ENCODE measurements around the gene MBOAT7. TPM values are rescaled to one million over a fixed set of nuclear protein-coding genes. Genes with fewer than 3 reads are reported as not detected.
"Not testable (repeated sequence)": the region's sequence is repeated elsewhere in the genome, so short reads cannot be mapped to it uniquely, and the experiment has no call there.

MBOAT7 gene
- total RNA-seq, 1 donor from 2014 or later = 218 TPM

GRCh38 chr19:54186934-54187381, 2.4 kb downstream of the MBOAT7 start:
- H3K4me3 ChIP-seq (ENCODE audit: low read depth, low read length) = no peak overlapping the region
- TF ChIP-seq CTCF (conservative IDR thresholded peaks at IDR 0.05; ENCODE audit: low read depth, low read length) = no peak
- DNase-seq (ENCODE audit: low read depth) = no peak

- H3K4me3 ChIP-seq (ENCODE audit: low read depth, low read length) = no peak overlapping the region
- DNase-seq (ENCODE audit: low read depth) = no peak
- no peak for TF ChIP-seq CTCF (conservative IDR thresholded peaks at IDR 0.05; ENCODE audit: low read depth, low read length)
These were observed 3.0 kb downstream of the MBOAT7 start for GRCh38 chr19:54186351-54186750.

GRCh38 chr19:54183431-54183830, 5.9 kb downstream of the MBOAT7 start:
- no peak overlapping the region for H3K4me3 ChIP-seq (ENCODE audit: low read depth, low read length)
- no peak for TF ChIP-seq CTCF (conservative IDR thresholded peaks at IDR 0.05; ENCODE audit: low read depth, low read length)

GRCh38 chr19:54181894-54182293, 7.5 kb downstream of the MBOAT7 start:
- DNase-seq (ENCODE audit: low read depth); H3K4me3 ChIP-seq (ENCODE audit: low read depth, low read length): not testable (repeated sequence)

More at GRCh38 chr19:54183431-54183830, 5.9 kb downstream of the MBOAT7 start:
- DNase-seq (ENCODE audit: low read depth) = no peak

GRCh38 chr19:54180691-54181091, 8.7 kb downstream of the MBOAT7 start:
- TF ChIP-seq CTCF (conservative IDR thresholded peaks at IDR 0.05; ENCODE audit: low read depth, low read length) = no peak
- no peak overlapping the region for H3K4me3 ChIP-seq (ENCODE audit: low read depth, low read length)
- DNase-seq (ENCODE audit: low read depth) = no peak

GRCh38 chr19:54179921-54180461, 9.4 kb downstream of the MBOAT7 start:
- peak; percentile 47 for TF ChIP-seq CTCF (conservative IDR thresholded peaks at IDR 0.05; ENCODE audit: low read depth, low read length)
- DNase-seq (ENCODE audit: low read depth) = no peak
- H3K4me3 ChIP-seq (ENCODE audit: low read depth, low read length) = no peak overlapping the region

- no peak for TF ChIP-seq CTCF (conservative IDR thresholded peaks at IDR 0.05; ENCODE audit: low read depth, low read length)
- no peak for DNase-seq (ENCODE audit: low read depth)
- no peak overlapping the region for H3K4me3 ChIP-seq (ENCODE audit: low read depth, low read length)
These were observed 10.0 kb downstream of the MBOAT7 start for GRCh38 chr19:54179262-54179852.
